Prostate gland (tissue), 2 donors: ENCODE measurements around the gene COQ10B. TPM values are rescaled to one million over a fixed set of nuclear protein-coding genes. Genes with fewer than 3 reads are reported as not detected.
A peak's percentile ranks its signal among the peaks of the same experiment; 100 is the strongest.

Source experiments
- DNase-seq: peaks from one replicate; pipeline ENCODE4 v3.0.0-alpha.2; 2019; ENCODE audit warnings: low spot score
- H3K27ac ChIP-seq, 2 donors: fragments of 200-600 bp; sonication (generic); 2 replicates each; pipeline ENCODE4 v1.5.1; 2017 to 2019
- H3K27me3 ChIP-seq: fragments of 200-600 bp; sonication (generic); replicated peaks from 2 replicates; pipeline ENCODE4 v1.5.1; 2019; ENCODE audit not compliant: insufficient read depth
- H3K36me3 ChIP-seq, 2 donors: fragments of 200-600 bp; sonication (generic); 1 replicate in 1 of 2; 2 replicates in 1 of 2; pipeline versions ENCODE4 v1.5.1 to v1.8.1; 2017 to 2019
- H3K4me1 ChIP-seq: fragments of 200-600 bp; sonication (generic); replicated peaks from 2 replicates; pipeline ENCODE4 v1.5.1; 2019
- H3K4me3 ChIP-seq, 2 donors: fragments of 200-600 bp; sonication (generic); 2 replicates each; pipeline ENCODE4 v1.5.1; 2017 to 2019
- H3K9me3 ChIP-seq: fragments of 200-600 bp; sonication (generic); 2 replicates; pipeline ENCODE4 v1.5.1; 2017
- POLR2A ChIP-seq: fragments of 450-650 bp; IDR thresholded peaks from one replicate; pipeline ENCODE4 v1.6.1; 2016; ENCODE audit warnings: antibody characterized with exemption, mild to moderate bottlenecking
- POLR2AphosphoS5 ChIP-seq: sonication (generic); formaldehyde crosslinking; IDR thresholded peaks from one replicate; pipeline ENCODE4 v1.6.1; 2017; ENCODE audit warnings: antibody characterized with exemption
- WGBS: methylation state at CpG from one replicate; pipeline ENCODE4 v1.1.5; 2018; 5-methylcytosine and 5-hydroxymethylcytosine counted together
- intact Hi-C: fragments of 100-400 bp; cut with DNase I; formaldehyde crosslinking; loops from one replicate; pipeline ENCODE4 v1.14.2; 2022
- total RNA-seq, 2 donors: library from RNA; depleted of rRNA; stranded (reverse); fragments of >200 nt; gene quantifications; one replicate each; pipeline ENCODE4 v1.1.0, GENCODE V29; 2016
- TF ChIP-seq, protein P1 (sequence below), 4 experiments: fragments of 200-600 bp in 2 of 4; fragments of 450-650 bp in 2 of 4; sonication (generic) in 2 of 4; IDR thresholded peaks; 1 replicate in 3 of 4; 2 replicates in 1 of 4; pipeline ENCODE4 v1.5.1; 2016 to 2019; ENCODE audit warnings: antibody characterized with exemption in 4 of 4, mild to moderate bottlenecking in 2 of 4, moderate library complexity in 2 of 4

The COQ10B gene
- total RNA-seq, 2 donors from 2014 or later: 18.7 to 20.1 TPM

- intact Hi-C loops: loop anchor here (2.0 to 10.0 kb wide), 3 partner anchors 48 to 205 kb away; partner anchors contain the start of genes COQ10B, MARS2 and SF3B1
- H3K4me1 ChIP-seq: no peaks in the 10 kb centered on the region
- under 1% methylated on average over 98 of the region's 104 CpGs for WGBS
- H3K4me3 ChIP-seq: peak within 1 kb of the TSS; percentile 85 to 93
- no peaks in the 10 kb centered on the region for H3K36me3 ChIP-seq
- no peaks in the 10 kb centered on the region for H3K27me3 ChIP-seq
- peak; percentile 98 for DNase-seq
- peak; percentile 99 for TF ChIP-seq POLR2A
- TF ChIP-seq, protein P1, sequence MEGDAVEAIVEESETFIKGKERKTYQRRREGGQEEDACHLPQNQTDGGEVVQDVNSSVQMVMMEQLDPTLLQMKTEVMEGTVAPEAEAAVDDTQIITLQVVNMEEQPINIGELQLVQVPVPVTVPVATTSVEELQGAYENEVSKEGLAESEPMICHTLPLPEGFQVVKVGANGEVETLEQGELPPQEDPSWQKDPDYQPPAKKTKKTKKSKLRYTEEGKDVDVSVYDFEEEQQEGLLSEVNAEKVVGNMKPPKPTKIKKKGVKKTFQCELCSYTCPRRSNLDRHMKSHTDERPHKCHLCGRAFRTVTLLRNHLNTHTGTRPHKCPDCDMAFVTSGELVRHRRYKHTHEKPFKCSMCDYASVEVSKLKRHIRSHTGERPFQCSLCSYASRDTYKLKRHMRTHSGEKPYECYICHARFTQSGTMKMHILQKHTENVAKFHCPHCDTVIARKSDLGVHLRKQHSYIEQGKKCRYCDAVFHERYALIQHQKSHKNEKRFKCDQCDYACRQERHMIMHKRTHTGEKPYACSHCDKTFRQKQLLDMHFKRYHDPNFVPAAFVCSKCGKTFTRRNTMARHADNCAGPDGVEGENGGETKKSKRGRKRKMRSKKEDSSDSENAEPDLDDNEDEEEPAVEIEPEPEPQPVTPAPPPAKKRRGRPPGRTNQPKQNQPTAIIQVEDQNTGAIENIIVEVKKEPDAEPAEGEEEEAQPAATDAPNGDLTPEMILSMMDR (IDR thresholded peaks at IDR 0.05): peak in 2 of 4 experiments; percentile 18 to 47
- TF ChIP-seq POLR2AphosphoS5: peak; percentile 99
- H3K9me3 ChIP-seq: no peaks in the 10 kb centered on the region
- peak within 1 kb of the TSS; percentile 99 to 100 for H3K27ac ChIP-seq
Measured at GRCh38 chr2:197499594-197500502, 46.5 kb downstream of the COQ10B start, which contains the start of the genes HSPD1 and HSPE1. HSPD1 (minus strand) TSS chr2:197499840; CDS start chr2:197498848, 992 bp downstream. HSPE1 (plus strand) TSS chr2:197500379; CDS start chr2:197500437, 58 bp downstream.

DNA sequence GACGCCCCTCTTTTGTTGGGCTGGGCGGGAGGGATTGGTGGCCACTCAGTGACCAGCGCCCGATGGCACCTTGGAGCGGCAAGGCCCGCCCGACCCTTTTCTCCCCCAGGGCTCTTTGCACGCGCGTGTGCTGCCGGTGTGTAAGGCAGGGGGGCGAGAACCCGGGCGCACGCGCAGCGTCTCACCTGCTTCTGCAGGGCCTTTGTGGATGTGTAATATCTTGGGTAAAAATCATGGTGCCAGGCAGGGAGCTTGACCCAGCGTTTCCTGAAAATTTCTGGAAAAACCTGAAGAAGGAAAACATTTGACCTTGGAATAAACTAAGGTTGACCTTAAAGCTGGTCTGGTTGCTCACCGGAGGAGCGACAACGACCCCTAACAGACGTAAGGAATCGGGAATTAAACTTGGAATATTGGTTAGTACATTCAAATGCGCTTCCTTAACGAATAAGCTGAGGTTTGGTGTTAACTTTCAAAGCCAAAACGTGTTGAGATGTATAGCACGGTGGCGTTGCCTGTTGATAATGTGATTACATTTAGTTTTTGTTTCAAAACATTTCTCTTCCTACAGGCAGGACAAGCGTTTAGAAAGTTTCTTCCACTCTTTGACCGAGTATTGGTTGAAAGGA lies 47.3 kb downstream of the COQ10B start:
- Histone ChIP-seq H3K9me3 (no peaks in the 10 kb centered on the region), H3K27me3 (no peaks in the 10 kb centered on the region), H3K27ac (peak overlapping the region; percentile 99 to 100), H3K4me3 (peak overlapping the region; percentile 85 to 93), H3K4me1 (no peaks in the 10 kb centered on the region), H3K36me3 (no peaks in the 10 kb centered on the region)
- intact Hi-C loops: loop anchor here (5.0 kb wide), 1 partner anchor 48 kb away; the partner anchor contains the start of gene COQ10B
- WGBS: 0% methylated on average over 30 of the region's 30 CpGs
- TF ChIP-seq POLR2AphosphoS5: no peak
- TF ChIP-seq, protein P1 (IDR thresholded peaks at IDR 0.05): no peak
- peak; percentile 13 for TF ChIP-seq POLR2A
- peak; percentile 5 for DNase-seq

DNA sequence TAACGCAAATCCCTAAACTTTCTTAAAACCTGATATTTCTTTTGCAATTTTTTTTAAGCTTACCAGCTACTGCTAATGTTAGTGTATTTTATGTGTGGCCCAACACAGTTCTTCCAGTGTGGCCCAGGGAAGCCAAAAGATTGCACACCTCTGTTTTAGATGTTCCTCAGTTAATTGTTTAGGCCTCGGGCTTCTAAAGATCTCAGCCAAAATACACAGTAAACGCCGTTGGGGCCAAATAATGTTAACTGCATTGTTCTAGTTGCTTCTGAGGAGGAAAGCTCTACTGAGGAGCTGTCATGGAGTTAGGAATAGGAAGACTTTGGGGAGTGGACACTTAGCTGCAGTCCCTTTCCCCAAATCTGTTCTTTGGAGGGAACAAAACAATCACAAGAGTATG lies 48.8 kb downstream of the COQ10B start:
- Histone ChIP-seq H3K36me3 (no peaks in the 10 kb centered on the region), H3K4me1 (no peaks in the 10 kb centered on the region), H3K9me3 (no peaks in the 10 kb centered on the region), H3K4me3 (peak overlapping the region in 1 of 2 donors; percentile 93), H3K27ac (peak overlapping the region; percentile 99 to 100), H3K27me3 (no peaks in the 10 kb centered on the region)
- peak; percentile 55 for DNase-seq
- 38% methylated on average over 4 of the region's 4 CpGs for WGBS
- TF ChIP-seq, protein P1 (IDR thresholded peaks at IDR 0.05): no peak
- peak; percentile 81 for TF ChIP-seq POLR2AphosphoS5
- intact Hi-C loops: loop anchor here (5.0 kb wide), 1 partner anchor 50 kb away; the partner anchor contains the start of gene COQ10B

- H3K4me1 ChIP-seq: no peaks in the 10 kb centered on the region
- no peak overlapping the region for H3K4me3 ChIP-seq
- 76% methylated on average over 4 of the region's 4 CpGs for WGBS
- TF ChIP-seq POLR2A (no peak), POLR2AphosphoS5 (no peak)
- TF ChIP-seq, protein P1 (IDR thresholded peaks at IDR 0.05): no peak
- intact Hi-C loops: loop anchor here (5.0 kb wide), 1 partner anchor 50 kb away; the partner anchor contains the start of gene COQ10B
- no peaks in the 10 kb centered on the region for H3K9me3 ChIP-seq
- DNase-seq: no peak
- no peaks in the 10 kb centered on the region for H3K36me3 ChIP-seq
- H3K27ac ChIP-seq: peak overlapping the region; percentile 99 to 100
- H3K27me3 ChIP-seq: no peaks in the 10 kb centered on the region
Measured at GRCh38 chr2:197502685-197503084, 49.3 kb downstream of the COQ10B start.
